Fibroblast of lung (primary cell): ENCODE results near the gene LYPD6B. TPM values are rescaled to one million over a fixed set of nuclear protein-coding genes. Genes with fewer than 3 reads are reported as not detected.

Experiments used
- DNase-seq, 2 donors: peaks; one replicate each; pipeline versions ENCODE4 v3.0.0 to v3.0.0-alpha.2; 2010; ENCODE audit warnings: low read depth in 2 of 2
- H2AFZ ChIP-seq: 2 replicates; pipeline ENCODE4 v1.5.1; 2012; ENCODE audit warnings: low read length, control low read depth, inconsistent platforms
- H3K27ac ChIP-seq: 2 replicates; pipeline ENCODE4 v1.5.1; 2011; ENCODE audit warnings: low read length, control low read depth; ENCODE audit not compliant: insufficient read depth
- H3K27me3 ChIP-seq: 2 replicates; pipeline ENCODE4 v1.5.1; 2011; ENCODE audit warnings: mild to moderate bottlenecking, low read length; ENCODE audit not compliant: control insufficient read depth, insufficient read depth
- H3K36me3 ChIP-seq: 2 replicates; pipeline ENCODE4 v1.5.1; 2011; ENCODE audit warnings: low read length; ENCODE audit not compliant: control insufficient read depth, insufficient read depth
- H3K4me1 ChIP-seq: 2 replicates; pipeline ENCODE4 v1.5.1; 2011; ENCODE audit warnings: low read length; ENCODE audit not compliant: control insufficient read depth, insufficient read depth; ENCODE audit errors: extremely low read depth
- H3K4me2 ChIP-seq: 2 replicates; pipeline ENCODE4 v1.5.1; 2011; ENCODE audit warnings: low read length, control low read depth; ENCODE audit not compliant: insufficient read depth; ENCODE audit errors: extremely low read depth
- H3K4me3 ChIP-seq, 4 experiments: fragments of 200-600 bp in 1 of 4; sonication (generic) in 1 of 4; replicated peaks in 1 of 4; 2 replicates each; pipeline ENCODE4 v1.5.1; 2011 to 2016; ENCODE audit warnings: low read length in 4 of 4, low read depth in 3 of 4, mild to moderate bottlenecking in 3 of 4, control low read depth in 2 of 4, inconsistent platforms in 1 of 4, mixed read lengths in 1 of 4; ENCODE audit not compliant: insufficient read depth in 1 of 4; ENCODE audit errors: control extremely low read depth in 1 of 4
- H3K79me2 ChIP-seq: 2 replicates; pipeline ENCODE4 v1.5.1; 2012; ENCODE audit warnings: mild to moderate bottlenecking, low read length, inconsistent platforms; ENCODE audit not compliant: control insufficient read depth, insufficient read depth
- H3K9ac ChIP-seq: 2 replicates; pipeline ENCODE4 v1.5.1; 2011; ENCODE audit warnings: mild to moderate bottlenecking, low read length, control low read depth; ENCODE audit not compliant: insufficient read depth
- H3K9me3 ChIP-seq: 2 replicates; pipeline ENCODE4 v1.5.1; 2012; ENCODE audit warnings: low read depth, low read length; ENCODE audit not compliant: control insufficient read depth, insufficient read depth
- H4K20me1 ChIP-seq: 2 replicates; pipeline ENCODE4 v1.5.1; 2011; ENCODE audit warnings: low read length; ENCODE audit not compliant: control insufficient read depth, insufficient read depth; ENCODE audit errors: extremely low read depth
- CTCF ChIP-seq, 2 donors: IDR thresholded peaks in 1 of 2; conservative IDR thresholded peaks in 1 of 2; 1 replicate in 1 of 2; 2 replicates in 1 of 2; pipeline ENCODE4 v1.5.1; 2011 to 2012; ENCODE audit warnings: low read length in 2 of 2, control low read depth in 1 of 2, inconsistent platforms in 1 of 2, low read depth in 1 of 2, mild to moderate bottlenecking in 1 of 2
- EZH2 ChIP-seq: IDR thresholded peaks from 2 replicates; pipeline ENCODE4 v1.5.1; 2012; ENCODE audit warnings: low read length, control low read depth, mild to moderate bottlenecking; ENCODE audit errors: missing control alignments
- polyA plus RNA-seq, 2 donors: library from polyadenylated mRNA; depleted of rRNA in 1 of 2; stranded (reverse) in 1 of 2; unstranded in 1 of 2; fragments of >200 nt; gene quantifications; 2 replicates each; pipeline ENCODE4 v1.2.1, GENCODE V29; 2011 to 2012; ENCODE audit warnings: missing spikeins in 1 of 2
- total RNA-seq: library from RNA; depleted of rRNA; stranded (reverse); fragments of >200 nt; gene quantifications from 2 replicates; pipeline ENCODE4 v1.2.1, GENCODE V29; 2014

The LYPD6B gene
- total and polyA plus RNA-seq, 2 donors (not counting 1 experiment from before 2014, with no cell fraction given) = 0.11 TPM; not detected in 1

GRCh38 chr2:149226790-149227189, 188.3 kb downstream of the LYPD6B start:
- Histone ChIP-seq H3K27ac (no peak overlapping the region), H3K4me3 (no peak overlapping the region), H3K79me2 (no peaks in the 10 kb centered on the region), H3K4me1 (no peaks in the 10 kb centered on the region), H3K36me3 (no peaks in the 10 kb centered on the region), H4K20me1 (no peaks in the 10 kb centered on the region), H3K27me3 (no peaks in the 10 kb centered on the region), H2AFZ (no peak overlapping the region), H3K4me2 (no peak overlapping the region), H3K9me3 (no peaks in the 10 kb centered on the region), H3K9ac (no peak overlapping the region)
- TF ChIP-seq EZH2 (no peak), CTCF (conservative IDR thresholded peaks at IDR 0.05 in 1 of 2, IDR thresholded peaks at IDR 0.05 in 1 of 2; ENCODE audit: low read depth in 1 of 2, low read length in 2 of 2) (no peak)
- DNase-seq = no peak

- H4K20me1 ChIP-seq = no peaks in the 10 kb centered on the region
- H3K9me3 ChIP-seq = no peaks in the 10 kb centered on the region
- no peaks in the 10 kb centered on the region for H3K4me1 ChIP-seq
- no peaks in the 10 kb centered on the region for H3K36me3 ChIP-seq
- no peak overlapping the region for H2AFZ ChIP-seq
- no peak overlapping the region for H3K4me3 ChIP-seq
- H3K4me2 ChIP-seq = no peak overlapping the region
- DNase-seq = no peak
- H3K27ac ChIP-seq = no peak overlapping the region
- TF ChIP-seq CTCF (conservative IDR thresholded peaks at IDR 0.05 in 1 of 2, IDR thresholded peaks at IDR 0.05 in 1 of 2; ENCODE audit: low read depth in 1 of 2, low read length in 2 of 2) (no peak), EZH2 (no peak)
- no peak overlapping the region for H3K9ac ChIP-seq
- no peaks in the 10 kb centered on the region for H3K27me3 ChIP-seq
- no peaks in the 10 kb centered on the region for H3K79me2 ChIP-seq
These were observed 197.4 kb downstream of the LYPD6B start for GRCh38 chr2:149235816-149236375.

- Histone ChIP-seq H4K20me1 (no peaks in the 10 kb centered on the region), H3K9ac (no peak overlapping the region), H3K4me3 (no peak overlapping the region), H2AFZ (no peak overlapping the region), H3K36me3 (no peaks in the 10 kb centered on the region), H3K9me3 (no peaks in the 10 kb centered on the region), H3K27ac (no peak overlapping the region), H3K27me3 (no peaks in the 10 kb centered on the region), H3K4me2 (no peak overlapping the region), H3K79me2 (no peaks in the 10 kb centered on the region), H3K4me1 (no peaks in the 10 kb centered on the region)
- TF ChIP-seq EZH2 (no peak), CTCF (conservative IDR thresholded peaks at IDR 0.05 in 1 of 2, IDR thresholded peaks at IDR 0.05 in 1 of 2; ENCODE audit: low read depth in 1 of 2, low read length in 2 of 2) (no peak)
- no peak for DNase-seq
These were observed 197.9 kb downstream of the LYPD6B start for GRCh38 chr2:149236410-149236809.
